ENCODE measurements around the gene C1D.

C1D gene

GRCh38 chr2:68031043-68031442 is 31.8 kb downstream of the C1D start:
- H3K27ac ChIP-seq: no peak overlapping the region
- TF ChIP-seq, protein P1, sequence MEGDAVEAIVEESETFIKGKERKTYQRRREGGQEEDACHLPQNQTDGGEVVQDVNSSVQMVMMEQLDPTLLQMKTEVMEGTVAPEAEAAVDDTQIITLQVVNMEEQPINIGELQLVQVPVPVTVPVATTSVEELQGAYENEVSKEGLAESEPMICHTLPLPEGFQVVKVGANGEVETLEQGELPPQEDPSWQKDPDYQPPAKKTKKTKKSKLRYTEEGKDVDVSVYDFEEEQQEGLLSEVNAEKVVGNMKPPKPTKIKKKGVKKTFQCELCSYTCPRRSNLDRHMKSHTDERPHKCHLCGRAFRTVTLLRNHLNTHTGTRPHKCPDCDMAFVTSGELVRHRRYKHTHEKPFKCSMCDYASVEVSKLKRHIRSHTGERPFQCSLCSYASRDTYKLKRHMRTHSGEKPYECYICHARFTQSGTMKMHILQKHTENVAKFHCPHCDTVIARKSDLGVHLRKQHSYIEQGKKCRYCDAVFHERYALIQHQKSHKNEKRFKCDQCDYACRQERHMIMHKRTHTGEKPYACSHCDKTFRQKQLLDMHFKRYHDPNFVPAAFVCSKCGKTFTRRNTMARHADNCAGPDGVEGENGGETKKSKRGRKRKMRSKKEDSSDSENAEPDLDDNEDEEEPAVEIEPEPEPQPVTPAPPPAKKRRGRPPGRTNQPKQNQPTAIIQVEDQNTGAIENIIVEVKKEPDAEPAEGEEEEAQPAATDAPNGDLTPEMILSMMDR (conservative IDR thresholded peaks at IDR 0.05): no peak

- TF ChIP-seq, protein P1 (conservative IDR thresholded peaks at IDR 0.05): no peak
- no peak overlapping the region for H3K27ac ChIP-seq
Measured at GRCh38 chr2:68030529-68030928, 32.3 kb downstream of the C1D start.

GRCh38 chr2:68027959-68028358 is 34.8 kb downstream of the C1D start:
- TF ChIP-seq, protein P1 (conservative IDR thresholded peaks at IDR 0.05): no peak
- H3K27ac ChIP-seq: no peak overlapping the region

DNA sequence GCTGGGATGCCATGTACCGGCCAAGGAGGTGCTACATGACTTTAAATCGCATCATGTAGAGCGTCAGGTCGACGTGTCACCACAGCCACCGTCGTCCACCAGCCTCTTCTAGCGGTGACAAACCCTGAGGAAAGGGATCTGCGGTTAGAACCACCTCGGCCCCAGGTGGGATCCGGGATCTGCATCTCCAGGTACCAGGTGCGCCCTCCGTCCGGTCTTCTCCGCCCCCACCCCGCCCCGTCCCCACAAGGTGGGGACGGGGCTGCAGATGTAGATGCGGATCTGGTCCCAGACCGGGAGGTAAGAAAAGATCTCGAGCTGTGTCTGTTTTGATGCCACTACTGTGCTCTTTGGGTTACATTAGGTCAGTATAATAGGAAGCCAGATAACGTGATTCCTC is 38.4 kb downstream of the C1D start:
- TF ChIP-seq, protein P1 (conservative IDR thresholded peaks at IDR 0.05): no peak

DNA sequence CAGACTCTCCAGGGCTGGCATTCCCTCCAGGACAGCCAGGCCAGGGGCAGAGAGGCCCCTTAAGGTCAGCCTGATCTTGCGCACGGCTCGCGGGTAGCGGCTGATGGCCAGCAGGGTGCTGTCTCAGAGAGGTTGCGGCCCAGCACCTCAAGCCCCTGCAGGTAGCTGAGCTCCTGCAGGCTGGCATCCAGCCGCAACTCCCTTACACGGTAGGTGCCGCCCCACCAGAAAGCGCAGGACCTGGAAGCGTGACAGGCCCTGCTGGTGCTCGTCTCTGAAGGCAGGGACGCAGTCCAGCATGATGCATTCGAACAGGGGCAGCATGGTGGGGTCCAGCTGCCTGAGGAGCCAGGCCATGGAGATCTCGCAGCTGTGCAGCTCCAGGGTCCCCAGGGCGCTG is 38.9 kb downstream of the C1D start:
- H3K27ac ChIP-seq: no peak overlapping the region

More for the DNA sequence above, 38.4 kb downstream of the C1D start:
- H3K27ac ChIP-seq: no peak overlapping the region

GRCh38 chr2:68018727-68019126 is 44.1 kb downstream of the C1D start:
- TF ChIP-seq, protein P1 (conservative IDR thresholded peaks at IDR 0.05): peak; percentile 28; the same call in 1 of the 2 replicates
- no peak overlapping the region for H3K27ac ChIP-seq

More for the DNA sequence above, 38.9 kb downstream of the C1D start:
- TF ChIP-seq, protein P1 (conservative IDR thresholded peaks at IDR 0.05): no peak

DNA sequence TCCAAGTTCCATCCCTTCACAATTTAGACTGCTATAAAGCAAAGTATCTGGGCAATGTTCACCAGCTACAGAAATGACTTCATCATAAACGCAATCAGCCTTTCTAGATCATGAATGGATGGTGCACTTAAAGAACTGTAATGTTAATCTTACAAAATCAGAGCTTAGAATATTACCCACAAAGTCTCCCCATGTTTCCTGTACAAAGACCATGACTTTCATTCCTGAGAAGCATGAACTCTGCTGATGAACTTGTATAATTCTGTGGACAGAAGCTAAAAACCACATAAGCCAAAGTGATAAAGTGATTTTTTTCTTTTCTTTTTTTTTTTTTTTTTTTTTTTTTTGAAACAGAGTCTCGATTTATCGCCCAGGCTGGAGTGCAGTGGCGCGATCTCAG is 53.3 kb downstream of the C1D start:
- TF ChIP-seq, protein P1 (conservative IDR thresholded peaks at IDR 0.05): no peak
- H3K27ac ChIP-seq: no peak overlapping the region

All from VCaP (cell line).